ENCODE data around the gene ACVR1. TPM values are rescaled to one million over a fixed set of nuclear protein-coding genes. Genes with fewer than 3 reads are reported as not detected.

ACVR1 gene
- total and polyA plus RNA-seq, 9 of the 15 experiments (the other 6 are each of a cell fraction or from before 2014, with no cell fraction given) = 3.8 to 14.3 (median 6.9) TPM

- TF ChIP-seq, protein P1, sequence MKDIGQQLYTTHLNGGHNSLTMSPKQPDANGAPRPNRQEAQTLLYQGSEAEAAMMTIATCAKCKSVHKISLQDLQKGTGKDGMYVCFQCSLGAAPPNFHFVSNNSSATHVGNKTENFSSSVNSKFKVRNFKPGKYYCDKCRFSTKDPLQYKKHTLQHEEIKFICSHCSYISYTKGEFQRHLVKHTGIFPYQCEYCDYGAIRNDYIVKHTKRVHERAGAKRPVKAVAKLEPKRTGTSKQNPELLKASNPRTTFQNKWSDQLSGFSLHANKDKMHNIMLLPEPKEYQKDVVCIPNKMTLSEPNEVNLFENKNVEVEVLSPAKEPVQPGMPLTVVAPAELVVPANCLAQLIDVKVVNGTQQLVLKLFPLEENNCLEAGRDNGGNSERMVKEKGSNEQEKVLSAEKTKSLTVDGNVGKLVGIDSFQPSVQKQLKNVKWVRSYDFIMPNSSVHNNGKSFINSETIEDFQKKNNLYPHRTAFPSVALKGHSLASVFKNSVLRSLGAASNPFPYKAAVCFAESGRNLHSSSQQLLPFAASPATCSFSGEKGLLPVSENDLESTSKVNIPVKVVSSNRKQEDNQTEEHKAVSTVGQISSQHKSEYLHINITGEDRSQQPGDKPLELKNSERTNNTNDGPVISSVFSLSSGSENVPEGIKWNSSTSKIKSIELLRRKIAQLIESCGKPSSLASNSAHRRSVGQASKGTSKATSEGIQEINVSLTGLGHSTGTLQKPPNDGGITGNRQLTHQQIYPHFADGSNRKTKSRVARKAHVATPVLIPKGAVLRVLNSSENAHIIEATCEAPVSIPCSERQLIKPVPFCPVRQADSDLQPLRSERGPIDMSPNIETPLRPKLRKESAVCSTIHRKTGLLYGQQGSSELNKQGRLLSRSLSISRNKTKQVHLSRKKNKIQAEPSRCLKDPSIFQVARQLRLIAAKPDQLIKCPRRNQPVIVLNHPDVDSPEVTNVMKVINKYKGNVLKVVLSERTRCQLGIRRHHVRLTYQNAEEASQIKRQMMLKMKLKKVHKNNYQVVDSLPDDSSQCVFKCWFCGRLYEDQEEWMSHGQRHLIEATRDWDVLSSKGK (CRISPR knock-in tag; IDR thresholded peaks at IDR 0.05) = no peak
- TF ChIP-seq TEAD4 (IDR thresholded peaks at IDR 0.05; ENCODE audit: low read length) (0 out of 2 replicates have a peak, but pooled peaks have one; percentile 15), TEAD4 (CRISPR knock-in tag; IDR thresholded peaks at IDR 0.05; ENCODE audit: borderline replicate concordance) (no peak), STAT5A (IDR thresholded peaks at IDR 0.05; ENCODE audit: borderline replicate concordance, low read length) (peak; percentile 40; the same call in 1 of the 2 replicates), ELF4 (CRISPR knock-in tag; IDR thresholded peaks at IDR 0.05) (0 out of 2 replicates have a peak, but pooled peaks have one; percentile 17), HLTF (IDR thresholded peaks at IDR 0.05) (peak; percentile 87), RAD21 (CRISPR knock-in tag; conservative IDR thresholded peaks at IDR 0.05 in 1 of 2, IDR thresholded peaks at IDR 0.05 in 1 of 2) (0 out of 4 replicates have a peak, but pooled peaks of 1 of the 2 experiments have one; percentile 20), CBX1 (IDR thresholded peaks at IDR 0.05; ENCODE audit: low read depth) (peak; percentile 80; the same call in 1 of the 2 replicates), EHMT2 (IDR thresholded peaks at IDR 0.05) (0 out of 2 replicates have a peak, but pooled peaks have one; percentile 61), SAP30 (IDR thresholded peaks at IDR 0.05; ENCODE audit: borderline replicate concordance, insufficient read depth, low read depth, low read length, poor library complexity, severe bottlenecking) (no peak), NCOR1 (IDR thresholded peaks at IDR 0.05) (0 out of 2 replicates have a peak, but pooled peaks have one; percentile 23), ZNF217 (CRISPR knock-in tag; IDR thresholded peaks at IDR 0.05) (no peak), NFRKB (IDR thresholded peaks at IDR 0.05; ENCODE audit: low read depth) (no peak), XRCC3 (IDR thresholded peaks at IDR 0.05) (peak; percentile 88), EP400 (IDR thresholded peaks at IDR 0.05) (peak; percentile 31; the same call in 1 of the 2 replicates), ZNF280B (CRISPR knock-in tag; IDR thresholded peaks at IDR 0.05) (peak; percentile 49; the same call in 1 of the 2 replicates)
- TF ChIP-seq, protein P2, sequence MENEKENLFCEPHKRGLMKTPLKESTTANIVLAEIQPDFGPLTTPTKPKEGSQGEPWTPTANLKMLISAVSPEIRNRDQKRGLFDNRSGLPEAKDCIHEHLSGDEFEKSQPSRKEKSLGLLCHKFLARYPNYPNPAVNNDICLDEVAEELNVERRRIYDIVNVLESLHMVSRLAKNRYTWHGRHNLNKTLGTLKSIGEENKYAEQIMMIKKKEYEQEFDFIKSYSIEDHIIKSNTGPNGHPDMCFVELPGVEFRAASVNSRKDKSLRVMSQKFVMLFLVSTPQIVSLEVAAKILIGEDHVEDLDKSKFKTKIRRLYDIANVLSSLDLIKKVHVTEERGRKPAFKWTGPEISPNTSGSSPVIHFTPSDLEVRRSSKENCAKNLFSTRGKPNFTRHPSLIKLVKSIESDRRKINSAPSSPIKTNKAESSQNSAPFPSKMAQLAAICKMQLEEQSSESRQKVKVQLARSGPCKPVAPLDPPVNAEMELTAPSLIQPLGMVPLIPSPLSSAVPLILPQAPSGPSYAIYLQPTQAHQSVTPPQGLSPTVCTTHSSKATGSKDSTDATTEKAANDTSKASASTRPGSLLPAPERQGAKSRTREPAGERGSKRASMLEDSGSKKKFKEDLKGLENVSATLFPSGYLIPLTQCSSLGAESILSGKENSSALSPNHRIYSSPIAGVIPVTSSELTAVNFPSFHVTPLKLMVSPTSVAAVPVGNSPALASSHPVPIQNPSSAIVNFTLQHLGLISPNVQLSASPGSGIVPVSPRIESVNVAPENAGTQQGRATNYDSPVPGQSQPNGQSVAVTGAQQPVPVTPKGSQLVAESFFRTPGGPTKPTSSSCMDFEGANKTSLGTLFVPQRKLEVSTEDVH (IDR thresholded peaks at IDR 0.05; ENCODE audit: low read depth, partially characterized antibody) = no peak
- TF ChIP-seq, protein P3, sequence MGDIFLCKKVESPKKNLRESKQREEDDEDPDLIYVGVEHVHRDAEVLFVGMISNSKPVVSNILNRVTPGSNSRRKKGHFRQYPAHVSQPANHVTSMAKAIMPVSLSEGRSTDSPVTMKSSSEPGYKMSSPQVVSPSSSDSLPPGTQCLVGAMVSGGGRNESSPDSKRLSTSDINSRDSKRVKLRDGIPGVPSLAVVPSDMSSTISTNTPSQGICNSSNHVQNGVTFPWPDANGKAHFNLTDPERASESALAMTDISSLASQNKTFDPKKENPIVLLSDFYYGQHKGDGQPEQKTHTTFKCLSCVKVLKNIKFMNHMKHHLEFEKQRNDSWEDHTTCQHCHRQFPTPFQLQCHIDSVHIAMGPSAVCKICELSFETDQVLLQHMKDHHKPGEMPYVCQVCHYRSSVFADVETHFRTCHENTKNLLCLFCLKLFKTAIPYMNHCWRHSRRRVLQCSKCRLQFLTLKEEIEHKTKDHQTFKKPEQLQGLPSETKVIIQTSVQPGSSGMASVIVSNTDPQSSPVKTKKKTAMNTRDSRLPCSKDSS (IDR thresholded peaks at IDR 0.05; ENCODE audit: low read depth, partially characterized antibody) = peak; percentile 87
Measured at GRCh38 chr2:157722580-157723234, 153.4 kb downstream of the ACVR1 start (continued).

Data from K562 (cell line).